DOHH2 (cell line): ENCODE data around the gene CRHBP.

Source experiments
- EZH2phosphoT487 ChIP-seq: fragments of 200-600 bp; sonication (generic); IDR thresholded peaks from 2 replicates; pipeline ENCODE4 v1.6.1; 2017; ENCODE audit warnings: borderline replicate concordance, mild to moderate bottlenecking, antibody characterized with exemption, low read length, moderate library complexity, mixed read lengths
- TF ChIP-seq, protein P1 (sequence below): fragments of 200-600 bp; sonication (generic); IDR thresholded peaks from one replicate; pipeline ENCODE4 v1.5.1; 2014; ENCODE audit warnings: antibody characterized with exemption, mild to moderate bottlenecking, low read depth, low read length; ENCODE audit not compliant: poor library complexity, severe bottlenecking

DNA sequence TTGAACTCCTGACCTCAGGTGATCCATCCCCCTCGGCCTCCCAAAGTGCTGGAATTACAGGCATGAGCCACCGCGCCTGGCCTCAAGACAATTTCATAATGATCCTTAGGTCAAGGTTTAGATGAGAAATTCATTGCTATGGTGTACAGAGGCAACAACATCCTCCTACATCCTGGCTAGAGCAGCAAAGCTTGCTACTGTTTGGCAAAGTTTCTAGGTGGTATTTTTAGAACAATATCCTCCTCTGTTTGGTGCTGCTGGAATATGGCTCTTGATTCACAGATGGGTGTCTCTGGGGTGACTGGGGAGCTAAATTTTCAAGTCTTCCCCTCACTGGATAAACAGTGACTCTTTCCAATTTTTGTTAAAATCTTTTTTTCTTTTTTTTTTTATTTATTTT lies 30.6 kb downstream of the CRHBP start:
- TF ChIP-seq EZH2phosphoT487: no peak
- TF ChIP-seq, protein P1, sequence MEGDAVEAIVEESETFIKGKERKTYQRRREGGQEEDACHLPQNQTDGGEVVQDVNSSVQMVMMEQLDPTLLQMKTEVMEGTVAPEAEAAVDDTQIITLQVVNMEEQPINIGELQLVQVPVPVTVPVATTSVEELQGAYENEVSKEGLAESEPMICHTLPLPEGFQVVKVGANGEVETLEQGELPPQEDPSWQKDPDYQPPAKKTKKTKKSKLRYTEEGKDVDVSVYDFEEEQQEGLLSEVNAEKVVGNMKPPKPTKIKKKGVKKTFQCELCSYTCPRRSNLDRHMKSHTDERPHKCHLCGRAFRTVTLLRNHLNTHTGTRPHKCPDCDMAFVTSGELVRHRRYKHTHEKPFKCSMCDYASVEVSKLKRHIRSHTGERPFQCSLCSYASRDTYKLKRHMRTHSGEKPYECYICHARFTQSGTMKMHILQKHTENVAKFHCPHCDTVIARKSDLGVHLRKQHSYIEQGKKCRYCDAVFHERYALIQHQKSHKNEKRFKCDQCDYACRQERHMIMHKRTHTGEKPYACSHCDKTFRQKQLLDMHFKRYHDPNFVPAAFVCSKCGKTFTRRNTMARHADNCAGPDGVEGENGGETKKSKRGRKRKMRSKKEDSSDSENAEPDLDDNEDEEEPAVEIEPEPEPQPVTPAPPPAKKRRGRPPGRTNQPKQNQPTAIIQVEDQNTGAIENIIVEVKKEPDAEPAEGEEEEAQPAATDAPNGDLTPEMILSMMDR: no peak
